Mesodermal cell (in vitro differentiated cells): ENCODE data around the gene CD200R1L.

Experiments used
- H3K27ac ChIP-seq: 2 replicates; pipeline ENCODE4 v1.7.0; 2013; ENCODE audit warnings: mild to moderate bottlenecking, low read depth, low read length, moderate library complexity; ENCODE audit not compliant: severe bottlenecking
- H3K36me3 ChIP-seq: 2 replicates; pipeline ENCODE4 v1.7.1; 2013; ENCODE audit warnings: mild to moderate bottlenecking, low read length, moderate library complexity; ENCODE audit not compliant: control insufficient read depth, insufficient read depth
- H3K4me1 ChIP-seq: one replicate; pipeline ENCODE4 v1.7.1; 2013; ENCODE audit warnings: mild to moderate bottlenecking, low read length; ENCODE audit not compliant: insufficient read depth, control insufficient read depth, poor library complexity, severe bottlenecking
- H3K4me3 ChIP-seq: 2 replicates; pipeline ENCODE4 v1.7.0; 2013; ENCODE audit warnings: low read length, control low read depth, mild to moderate bottlenecking; ENCODE audit not compliant: insufficient read depth, poor library complexity, severe bottlenecking; ENCODE audit errors: extremely low read depth
- H3K9me3 ChIP-seq: 2 replicates; pipeline ENCODE4 v1.7.1; 2013; ENCODE audit warnings: mild to moderate bottlenecking, low read length, moderate library complexity; ENCODE audit not compliant: control insufficient read depth
- WGBS, 2 experiments: methylation state at CpG; one replicate each; pipeline ENCODE4 v1.1.5; 2013; ENCODE audit warnings: missing lambda C conversion rate in 2 of 2; ENCODE audit not compliant: insufficient coverage in 2 of 2; 5-methylcytosine and 5-hydroxymethylcytosine counted together

CD200R1L gene

DNA sequence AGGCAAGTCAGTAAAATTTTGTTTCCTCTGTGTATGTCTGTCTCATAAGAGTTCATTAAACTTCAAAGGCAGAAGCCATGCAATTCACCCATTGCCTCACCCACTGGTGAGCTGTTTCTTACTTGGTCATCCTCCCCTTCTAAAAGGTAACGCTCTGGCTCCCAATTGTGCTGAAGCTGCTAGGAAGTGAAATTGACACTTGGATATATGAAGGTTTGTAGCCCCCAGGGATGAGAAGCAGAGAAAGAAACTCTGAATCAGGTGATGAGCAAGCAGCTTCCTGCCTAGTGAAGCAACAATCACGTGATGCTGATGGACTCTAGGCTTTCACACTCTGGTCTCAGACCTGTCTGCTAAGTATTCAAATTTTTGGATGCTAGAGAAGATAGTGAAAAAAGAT, 70.7 kb downstream of the CD200R1L start:
- Histone ChIP-seq H3K4me3 (no peak overlapping the region), H3K36me3 (no peaks in the 10 kb centered on the region), H3K27ac (no peak overlapping the region), H3K9me3 (no peaks in the 10 kb centered on the region), H3K4me1 (peaks cover under 1% of the 10 kb centered on the region)
- WGBS, 2 experiments: 71 to 90% methylated on average over 1 to 2 of the region's 2 CpGs

DNA sequence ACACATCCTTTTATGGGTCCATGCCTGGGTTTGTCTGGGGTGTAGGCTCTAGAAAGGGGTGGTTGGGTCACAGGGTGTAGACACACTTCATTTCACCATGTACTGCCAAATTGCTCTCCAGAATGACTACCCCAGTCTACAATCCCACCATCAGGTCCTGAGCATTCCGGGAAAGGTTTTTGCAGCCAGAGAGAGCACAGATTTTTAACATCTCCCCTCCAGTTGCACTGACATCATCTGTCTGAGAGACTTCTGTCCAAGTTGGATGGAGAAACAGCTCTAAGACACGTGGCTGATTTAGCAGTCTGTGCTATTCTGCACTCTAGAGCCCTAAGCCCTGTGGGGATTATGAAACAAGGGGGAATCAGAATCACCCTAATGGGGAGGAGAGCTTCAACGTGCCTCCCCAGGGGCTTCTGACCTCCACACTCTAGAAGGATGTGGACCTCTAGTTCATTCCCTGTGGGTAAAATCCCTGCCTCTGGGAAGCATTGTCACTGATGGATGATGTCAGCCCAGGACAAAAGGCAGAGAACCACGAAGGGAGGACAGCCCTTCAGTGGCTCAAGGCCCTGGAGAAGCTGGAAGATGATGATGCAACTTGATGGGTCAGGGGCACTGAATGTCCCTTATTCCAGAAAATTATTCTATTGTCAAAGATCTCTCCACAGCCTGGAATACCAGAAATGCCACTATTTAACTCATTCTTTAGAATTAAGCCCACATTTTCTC, 71.5 kb downstream of the CD200R1L start:
- H3K36me3 ChIP-seq: no peaks in the 10 kb centered on the region
- no peaks in the 10 kb centered on the region for H3K4me1 ChIP-seq
- WGBS, 2 experiments: 75 to 97% methylated on average over 3 of the region's 4 CpGs
- H3K27ac ChIP-seq: no peak overlapping the region
- H3K9me3 ChIP-seq: no peaks in the 10 kb centered on the region
- no peak overlapping the region for H3K4me3 ChIP-seq

DNA sequence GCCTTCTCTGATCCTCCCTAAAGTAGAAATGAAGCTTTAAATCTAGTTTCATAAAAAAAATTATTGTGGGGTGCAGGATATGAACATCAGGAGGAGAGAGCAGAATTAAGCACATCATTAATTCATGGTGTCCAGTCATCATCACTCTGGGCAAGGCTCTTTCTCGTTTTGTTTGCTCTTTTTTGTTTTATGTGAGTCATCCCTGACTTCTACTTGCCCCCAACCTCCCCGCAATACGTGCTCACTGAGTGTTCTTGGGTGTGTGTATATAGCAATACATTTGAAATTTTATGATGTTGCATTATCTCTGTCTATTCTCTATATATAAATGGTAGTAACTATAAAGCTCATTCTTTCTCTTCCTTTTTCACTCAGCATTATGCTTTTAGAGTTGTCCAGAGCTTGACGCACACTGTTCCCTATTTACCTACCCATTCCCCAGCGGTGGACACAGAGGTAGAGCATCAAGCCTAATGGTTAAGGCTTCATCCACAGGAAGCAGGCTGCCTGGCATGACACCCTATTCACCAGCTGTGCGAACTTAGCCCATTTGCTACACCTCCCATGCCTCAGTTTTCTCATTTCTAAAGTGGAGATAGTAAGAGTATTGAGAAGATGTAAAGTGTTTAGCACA, 72.3 kb downstream of the CD200R1L start:
- Histone ChIP-seq H3K27ac (no peak overlapping the region), H3K4me3 (no peak overlapping the region), H3K4me1 (no peaks in the 10 kb centered on the region), H3K9me3 (no peaks in the 10 kb centered on the region), H3K36me3 (no peaks in the 10 kb centered on the region)
- WGBS, 2 experiments: 83 to 94% methylated on average over 2 of the region's 6 CpGs

- H3K9me3 ChIP-seq: no peaks in the 10 kb centered on the region
Measured at GRCh38 chr3:112773864-112774263, 72.8 kb downstream of the CD200R1L start.

DNA sequence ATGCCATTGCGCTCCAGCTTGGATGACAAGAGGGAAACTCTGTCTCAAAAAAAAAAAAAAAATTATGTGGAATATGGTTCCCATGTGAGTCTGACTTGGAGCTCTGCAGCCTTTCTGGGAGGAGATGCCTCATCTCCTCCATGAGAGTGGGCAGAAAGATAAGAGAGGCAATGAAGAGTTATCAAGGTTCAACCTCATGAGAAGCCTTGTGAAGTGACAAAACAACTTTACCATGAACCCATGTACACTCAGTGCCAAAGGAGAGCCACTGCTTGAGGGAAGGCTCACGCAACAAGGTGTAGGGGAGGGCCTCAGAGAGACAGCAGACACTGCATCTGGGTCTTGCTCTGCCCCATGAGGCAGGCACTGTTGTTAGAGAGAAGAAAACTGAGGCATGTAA, 75.7 kb downstream of the CD200R1L start:
- Histone ChIP-seq H3K27ac (no peak overlapping the region), H3K9me3 (no peaks in the 10 kb centered on the region), H3K4me1 (no peaks in the 10 kb centered on the region), H3K36me3 (no peaks in the 10 kb centered on the region), H3K4me3 (no peak overlapping the region)
- 85 to 100% methylated on average over 1 to 2 of the region's 2 CpGs for WGBS, 2 experiments

More at GRCh38 chr3:112773864-112774263, 72.8 kb downstream of the CD200R1L start:
- Histone ChIP-seq H3K36me3 (no peaks in the 10 kb centered on the region), H3K27ac (no peak overlapping the region), H3K4me1 (no peaks in the 10 kb centered on the region), H3K4me3 (no peak overlapping the region)
- WGBS, 2 experiments: 90 to 98% methylated on average over 4 to 6 of the region's 6 CpGs

DNA sequence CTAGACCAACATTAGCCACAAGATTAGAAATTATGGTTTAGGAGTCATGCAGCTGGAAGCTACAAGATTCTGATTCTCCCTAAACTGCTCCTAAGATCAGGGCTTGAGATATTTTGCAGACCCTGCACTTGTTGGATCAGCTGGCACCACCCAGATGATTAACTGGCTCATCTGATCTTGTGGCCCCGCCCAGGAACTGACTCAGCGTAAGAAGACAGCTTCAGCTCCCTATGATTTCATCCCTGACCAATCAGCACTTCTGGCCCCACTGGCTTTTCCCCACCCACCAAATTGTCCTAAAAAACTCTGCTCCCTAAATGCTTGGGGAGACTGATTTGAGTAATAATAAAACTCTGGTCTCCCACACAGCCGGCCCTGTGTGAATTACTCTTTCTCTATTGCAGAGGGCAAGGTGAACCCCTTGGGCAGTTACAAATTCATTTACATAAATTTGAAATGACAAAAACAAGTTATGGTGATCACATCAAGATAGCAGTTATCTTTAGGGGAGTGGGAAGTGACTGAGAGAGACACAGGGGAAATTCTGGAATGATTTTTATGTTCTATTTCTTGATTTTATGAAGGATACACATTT, 76.5 kb downstream of the CD200R1L start:
- Histone ChIP-seq H3K4me1 (no peaks in the 10 kb centered on the region), H3K36me3 (no peaks in the 10 kb centered on the region), H3K27ac (no peak overlapping the region), H3K9me3 (no peaks in the 10 kb centered on the region), H3K4me3 (no peak overlapping the region)
- 94% methylated on average over 2 of the region's 3 CpGs; no CpG with 5 or more reads in 1 of the 2 experiments for WGBS, 2 experiments

GRCh38 chr3:112769286-112769978, 77.2 kb downstream of the CD200R1L start:
- H3K36me3 ChIP-seq: no peaks in the 10 kb centered on the region
- WGBS, 2 experiments: 100% methylated on average over 1 of the region's 1 CpG
- H3K4me3 ChIP-seq: no peak overlapping the region
- no peaks in the 10 kb centered on the region for H3K9me3 ChIP-seq
- H3K27ac ChIP-seq: no peak overlapping the region
- H3K4me1 ChIP-seq: no peaks in the 10 kb centered on the region

GRCh38 chr3:112767777-112768176, 78.9 kb downstream of the CD200R1L start:
- no peaks in the 10 kb centered on the region for H3K4me1 ChIP-seq
- no peak overlapping the region for H3K4me3 ChIP-seq
- WGBS, 2 experiments: 96 to 100% methylated on average over 1 of the region's 2 CpGs
- no peaks in the 10 kb centered on the region for H3K36me3 ChIP-seq
- H3K9me3 ChIP-seq: no peaks in the 10 kb centered on the region
- H3K27ac ChIP-seq: no peak overlapping the region

GRCh38 chr3:112767177-112767576, 79.5 kb downstream of the CD200R1L start:
- 92% methylated on average over 2 of the region's 2 CpGs; no CpG with 5 or more reads in 1 of the 2 experiments for WGBS, 2 experiments
- no peaks in the 10 kb centered on the region for H3K36me3 ChIP-seq
- H3K4me1 ChIP-seq: no peaks in the 10 kb centered on the region
- H3K4me3 ChIP-seq: no peak overlapping the region
- H3K9me3 ChIP-seq: no peaks in the 10 kb centered on the region
- H3K27ac ChIP-seq: no peak overlapping the region
